GM23338 (cell line): Measurements from ENCODE around the gene RBFOX1. TPM values are rescaled to one million over a fixed set of nuclear protein-coding genes. Genes with fewer than 3 reads are reported as not detected.

Experiments used
- ATAC-seq: fragments of 200-7000 bp; cut with Tn5 transposase; 3 replicates; pipeline ENCODE4 v1.9.1; 2020
- DNase-seq: peaks from one replicate; pipeline ENCODE4 v3.0.0-alpha.2; 2015; ENCODE audit warnings: low spot score
- H2AFZ ChIP-seq: fragments of 200-600 bp; sonication (generic); 2 replicates; pipeline ENCODE4 v1.8.0; 2016; ENCODE audit warnings: antibody characterized with exemption, mild to moderate bottlenecking, moderate library complexity
- H3F3A ChIP-seq: fragments of 200-600 bp; sonication (generic); replicated peaks from 2 replicates; pipeline ENCODE4 v1.8.0; 2017; ENCODE audit warnings: antibody characterized with exemption, mixed run types, low read depth
- H3K27ac ChIP-seq: fragments of 200-600 bp; sonication (generic); 2 replicates; pipeline ENCODE4 v1.6.1; 2016; ENCODE audit warnings: low read depth
- H3K27me3 ChIP-seq: fragments of 200-600 bp; sonication (generic); 2 replicates; pipeline ENCODE4 v1.8.0; 2016; ENCODE audit warnings: mild to moderate bottlenecking, mixed run types, moderate library complexity; ENCODE audit not compliant: insufficient read depth
- H3K36me3 ChIP-seq: fragments of 200-600 bp; sonication (generic); 2 replicates; pipeline ENCODE4 v1.8.0; 2016; ENCODE audit warnings: mild to moderate bottlenecking; ENCODE audit not compliant: insufficient read depth
- H3K4me1 ChIP-seq: fragments of 200-600 bp; sonication (generic); 2 replicates; pipeline ENCODE4 v1.8.0; 2016; ENCODE audit warnings: mild to moderate bottlenecking, moderate library complexity; ENCODE audit not compliant: insufficient read depth
- H3K4me2 ChIP-seq: fragments of 200-600 bp; sonication (generic); 2 replicates; pipeline ENCODE4 v1.7.1; 2017; ENCODE audit warnings: mixed run types
- H3K4me3 ChIP-seq: fragments of 200-600 bp; sonication (generic); 2 replicates; pipeline ENCODE4 v1.6.1; 2016; ENCODE audit warnings: mixed run types
- H3K79me2 ChIP-seq: fragments of 200-600 bp; sonication (generic); replicated peaks from 2 replicates; pipeline ENCODE4 v1.8.0; 2017; ENCODE audit warnings: mild to moderate bottlenecking; ENCODE audit not compliant: insufficient read depth
- H3K9me2 ChIP-seq: fragments of 200-600 bp; sonication (generic); 2 replicates; pipeline ENCODE4 v1.8.0; 2017; ENCODE audit not compliant: insufficient read depth
- H4K20me1 ChIP-seq: fragments of 200-600 bp; sonication (generic); replicated peaks from 2 replicates; pipeline ENCODE4 v1.8.0; 2017; ENCODE audit warnings: mild to moderate bottlenecking; ENCODE audit not compliant: insufficient read depth
- H3K27ac Mint-ChIP-seq: 2 replicates; pipeline ENCODE4 v1.8.0; 2020; ENCODE audit warnings: inconsistent platforms, mild to moderate bottlenecking, moderate library complexity, mixed read lengths
- H3K27me3 Mint-ChIP-seq: 3 replicates; pipeline ENCODE4 v1.8.0; 2022; ENCODE audit warnings: low read depth, mild to moderate bottlenecking, moderate library complexity, mixed read lengths, inconsistent platforms; ENCODE audit not compliant: insufficient read depth, poor library complexity
- H3K36me3 Mint-ChIP-seq: 3 replicates; pipeline ENCODE4 v1.8.0; 2021; ENCODE audit warnings: low read depth, mild to moderate bottlenecking, inconsistent platforms, moderate library complexity, mixed read lengths
- H3K4me1 Mint-ChIP-seq: 3 replicates; pipeline ENCODE4 v1.8.0; 2020; ENCODE audit warnings: mild to moderate bottlenecking, inconsistent platforms, mixed read lengths
- H3K4me3 Mint-ChIP-seq: 3 replicates; pipeline ENCODE4 v1.8.0; 2021; ENCODE audit warnings: moderate library complexity, mild to moderate bottlenecking, inconsistent platforms, mixed read lengths
- H3K9me3 Mint-ChIP-seq: 3 replicates; pipeline ENCODE4 v1.8.0; 2020; ENCODE audit warnings: moderate library complexity, mild to moderate bottlenecking, inconsistent platforms, mixed read lengths
- CREB1 ChIP-seq: fragments of 250-450 bp; sonication (Bioruptor Pico); IDR thresholded peaks from 2 replicates; pipeline ENCODE4 v1.5.0; 2020; ENCODE audit warnings: low read depth, mild to moderate bottlenecking, moderate library complexity
- CTCF ChIP-seq, 2 experiments: fragments of 200-600 bp in 1 of 2; sonication (generic) in 1 of 2; conservative IDR thresholded peaks; 2 replicates each; pipeline versions ENCODE4 v1.5.1 to v1.6.1; 2016 to 2017; ENCODE audit warnings: antibody characterized with exemption in 2 of 2, low read depth in 2 of 2, mild to moderate bottlenecking in 2 of 2, moderate library complexity in 1 of 2
- ETS1 ChIP-seq: IDR thresholded peaks from 2 replicates; pipeline ENCODE4 v1.6.1; 2016; ENCODE audit warnings: antibody characterized with exemption
- EZH2 ChIP-seq: fragments of 200-600 bp; sonication (generic); IDR thresholded peaks from one replicate; pipeline ENCODE4 v1.8.0; 2017; ENCODE audit warnings: antibody characterized with exemption, mild to moderate bottlenecking, low read depth; ENCODE audit not compliant: unreplicated experiment
- EZH2phosphoT487 ChIP-seq: fragments of 200-600 bp; sonication (generic); IDR thresholded peaks from one replicate; pipeline ENCODE4 v1.8.1; 2018; ENCODE audit warnings: antibody characterized with exemption; ENCODE audit not compliant: unreplicated experiment
- JUNB ChIP-seq: IDR thresholded peaks from one replicate; pipeline ENCODE4 v1.6.1; 2016; ENCODE audit warnings: antibody characterized with exemption; ENCODE audit not compliant: unreplicated experiment
- NANOG ChIP-seq: IDR thresholded peaks from 2 replicates; pipeline ENCODE4 v1.6.1; 2016; ENCODE audit warnings: antibody characterized with exemption, borderline replicate concordance
- POLR2AphosphoS5 ChIP-seq: IDR thresholded peaks from 2 replicates; pipeline ENCODE4 v1.6.1; 2016; ENCODE audit warnings: antibody characterized with exemption, low read depth
- REST ChIP-seq: IDR thresholded peaks from one replicate; pipeline ENCODE4 v1.6.1; 2018; ENCODE audit warnings: antibody characterized with exemption; ENCODE audit not compliant: unreplicated experiment
- STAT1 ChIP-seq: IDR thresholded peaks from one replicate; pipeline ENCODE4 v1.6.1; 2016; ENCODE audit warnings: antibody characterized with exemption; ENCODE audit not compliant: unreplicated experiment
- ZNF114 ChIP-seq: fragments of 250-450 bp; sonication (Bioruptor Pico); IDR thresholded peaks from 2 replicates; pipeline ENCODE4 v1.5.0; 2020; ENCODE audit warnings: mild to moderate bottlenecking, moderate library complexity
- ZNF331 ChIP-seq: fragments of 250-450 bp; sonication (Bioruptor Pico); IDR thresholded peaks from 2 replicates; pipeline ENCODE4 v1.5.0; 2020; ENCODE audit warnings: low read depth, mild to moderate bottlenecking, moderate library complexity
- ZNF462 ChIP-seq: fragments of 250-450 bp; sonication (Bioruptor Pico); IDR thresholded peaks from 2 replicates; pipeline ENCODE4 v1.5.0; 2020; ENCODE audit warnings: mild to moderate bottlenecking, moderate library complexity
- polyA plus RNA-seq: library from polyadenylated mRNA; unstranded; fragments of >200 nt; fragmentation: Nextera tagmentation; extraction: Ambion mirVana; gene quantifications from 2 replicates; pipeline ENCODE4 v1.2.1, GENCODE V29; 2016
- total RNA-seq: library from RNA; depleted of rRNA; stranded (reverse); fragments of >200 nt; shearing (Covaris generic); gene quantifications from 2 replicates; pipeline ENCODE4 v1.2.3, GENCODE V29; 2014

RBFOX1 gene
- total and polyA plus RNA-seq, 2 experiments from 2014 or later = 2.5 to 3.6 TPM

- no peak for TF ChIP-seq ZNF114 (CRISPR knock-in tag)
- TF ChIP-seq JUNB = no peak
- no peak for TF ChIP-seq NANOG
- no peak for TF ChIP-seq CREB1 (CRISPR knock-in tag)
Observed at GRCh38 chr16:7581175-7581574, 248.5 kb downstream of the RBFOX1 start (continued).

- no peak overlapping the region for H3K4me3 Mint-ChIP-seq
Observed at GRCh38 chr16:7583396-7583795, 250.8 kb downstream of the RBFOX1 start.

More at GRCh38 chr16:7583396-7583795, 250.8 kb downstream of the RBFOX1 start:
- no peak overlapping the region for H2AFZ ChIP-seq
- no peaks in the 10 kb centered on the region for H3K4me1 ChIP-seq
- H3K27ac ChIP-seq = no peak overlapping the region
- no peaks in the 10 kb centered on the region for H3K36me3 Mint-ChIP-seq
- no peaks in the 10 kb centered on the region for H3K79me2 ChIP-seq
- ATAC-seq (no peak), DNase-seq (no peak)
- no peaks in the 10 kb centered on the region for H3K27me3 Mint-ChIP-seq
- H4K20me1 ChIP-seq = no peaks in the 10 kb centered on the region
- H3K4me2 ChIP-seq = no peak overlapping the region
- H3K27ac Mint-ChIP-seq = no peak overlapping the region
- H3F3A ChIP-seq = no peaks in the 10 kb centered on the region
- no peaks in the 10 kb centered on the region for H3K27me3 ChIP-seq
- no peaks in the 10 kb centered on the region for H3K9me2 ChIP-seq
- peaks cover 3% of the 10 kb centered on the region; the same call in 1 of the 2 replicates for H3K36me3 ChIP-seq
- peaks cover 11% of the 10 kb centered on the region; the same call in 2 of the 3 replicates for H3K4me1 Mint-ChIP-seq
- H3K4me3 ChIP-seq = no peak overlapping the region
- no peak for TF ChIP-seq JUNB
- TF ChIP-seq POLR2AphosphoS5 = no peak
- TF ChIP-seq REST = no peak
- no peak for TF ChIP-seq STAT1
- TF ChIP-seq ETS1 = no peak
- no peak for TF ChIP-seq ZNF331
- TF ChIP-seq EZH2phosphoT487 = no peak
- TF ChIP-seq ZNF462 (CRISPR knock-in tag) = no peak
- no peak for TF ChIP-seq NANOG
- no peak for TF ChIP-seq EZH2
- no peak for TF ChIP-seq CTCF (conservative IDR thresholded peaks at IDR 0.05; ENCODE audit: low read depth in 2 of 2)
- no peak for TF ChIP-seq ZNF114 (CRISPR knock-in tag)
- TF ChIP-seq CREB1 (CRISPR knock-in tag) = no peak
- no peaks in the 10 kb centered on the region for H3K9me3 Mint-ChIP-seq
